Activated CD8-positive, alpha-beta T cell treated with anti-CD3 and anti-CD28 coated beads for 36 hours (primary cell): ENCODE data around the gene ARFGEF3. TPM values are rescaled to one million over a fixed set of nuclear protein-coding genes. Genes with fewer than 3 reads are reported as not detected.

Experiments
- ATAC-seq: fragments of 200-7000 bp; cut with Tn5 transposase; one replicate; pipeline ENCODE4 v1.10.0; 2021; ENCODE audit warnings: mild to moderate bottlenecking, moderate library complexity
- CTCF ChIA-PET: fragments of 350-600 bp; sonication (Branson Sonifier 250); formaldehyde crosslinking; loops from one replicate; lab custom pipeline; 2021; ENCODE audit warnings: antibody characterized with exemption; lab: Charles Lee
- POLR2A ChIA-PET: fragments of 350-600 bp; sonication (Branson Sonifier 250); formaldehyde crosslinking; loops from one replicate; lab custom pipeline; 2021; ENCODE audit warnings: antibody characterized with exemption; lab: Charles Lee
- DNase-seq: peaks from one replicate; pipeline ENCODE4 v3.0.0-alpha.2; 2020
- H3K27ac Mint-ChIP-seq: one replicate; pipeline ENCODE4 v1.8.0; 2021; ENCODE audit warnings: mild to moderate bottlenecking, mixed read lengths
- H3K27me3 Mint-ChIP-seq: one replicate; pipeline ENCODE4 v1.8.0; 2021; ENCODE audit warnings: mixed read lengths
- H3K36me3 Mint-ChIP-seq: one replicate; pipeline ENCODE4 v1.8.0; 2021; ENCODE audit warnings: low read depth, mixed read lengths
- H3K4me1 Mint-ChIP-seq: one replicate; pipeline ENCODE4 v1.8.0; 2021; ENCODE audit warnings: low read depth, mixed read lengths
- H3K4me3 Mint-ChIP-seq: one replicate; pipeline ENCODE4 v1.8.0; 2021; ENCODE audit warnings: mild to moderate bottlenecking, moderate library complexity, mixed read lengths
- H3K9me3 Mint-ChIP-seq: one replicate; pipeline ENCODE4 v1.8.0; 2021; ENCODE audit warnings: mixed read lengths
- intact Hi-C: fragments of 100-400 bp; cut with micrococcal nuclease; formaldehyde crosslinking; loops from one replicate; pipeline ENCODE4 v1.10.0; 2022
- total RNA-seq, 2 experiments: library from RNA; stranded (reverse); gene quantifications; one replicate each; pipeline ENCODE4 v1.2.3, GENCODE V29; 2021
- TF ChIP-seq, protein P1 (sequence below): fragments of 200-600 bp; IDR thresholded peaks from one replicate; pipeline ENCODE4 v1.8.0; 2022; ENCODE audit warnings: antibody characterized with exemption, mild to moderate bottlenecking

ARFGEF3 gene
- total RNA-seq, 2 experiments from 2014 or later = 1.7 to 1.8 TPM

DNA sequence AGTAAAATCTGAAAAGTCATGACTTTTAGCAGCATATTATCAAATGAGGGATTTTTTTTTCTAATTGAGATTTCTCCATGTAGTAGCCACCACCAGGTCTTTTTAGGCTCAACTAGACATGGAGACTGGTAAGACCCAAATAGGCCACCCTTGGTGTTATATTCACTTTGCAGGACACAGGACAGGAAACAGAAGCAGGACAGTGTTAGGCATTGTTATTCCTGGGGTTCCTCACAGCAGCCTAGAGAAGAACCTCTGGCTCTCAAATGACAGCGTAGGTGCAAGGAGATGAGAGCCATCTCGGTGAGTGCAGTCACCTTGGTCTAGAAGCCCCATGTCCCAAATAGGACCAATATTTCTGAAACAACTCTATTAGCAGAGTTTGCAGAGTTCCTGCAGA, 75.7 kb downstream of the ARFGEF3 start:
- ATAC-seq = no peak
- CTCF ChIA-PET = interaction anchor here (1.1 kb wide), 1 partner anchor 121 kb away, joined by 3 read pairs; no protein-coding TSS in a partner anchor
- intact Hi-C loops = no loop called here
- POLR2A ChIA-PET = no interaction called here
- Mint-ChIP-seq H3K27me3 (no peaks in the 10 kb centered on the region), H3K36me3 (no peaks in the 10 kb centered on the region), H3K4me1 (no peaks in the 10 kb centered on the region), H3K27ac (no peak overlapping the region), H3K4me3 (no peak overlapping the region), H3K9me3 (no peaks in the 10 kb centered on the region)
- DNase-seq = no peak
- TF ChIP-seq, protein P1, sequence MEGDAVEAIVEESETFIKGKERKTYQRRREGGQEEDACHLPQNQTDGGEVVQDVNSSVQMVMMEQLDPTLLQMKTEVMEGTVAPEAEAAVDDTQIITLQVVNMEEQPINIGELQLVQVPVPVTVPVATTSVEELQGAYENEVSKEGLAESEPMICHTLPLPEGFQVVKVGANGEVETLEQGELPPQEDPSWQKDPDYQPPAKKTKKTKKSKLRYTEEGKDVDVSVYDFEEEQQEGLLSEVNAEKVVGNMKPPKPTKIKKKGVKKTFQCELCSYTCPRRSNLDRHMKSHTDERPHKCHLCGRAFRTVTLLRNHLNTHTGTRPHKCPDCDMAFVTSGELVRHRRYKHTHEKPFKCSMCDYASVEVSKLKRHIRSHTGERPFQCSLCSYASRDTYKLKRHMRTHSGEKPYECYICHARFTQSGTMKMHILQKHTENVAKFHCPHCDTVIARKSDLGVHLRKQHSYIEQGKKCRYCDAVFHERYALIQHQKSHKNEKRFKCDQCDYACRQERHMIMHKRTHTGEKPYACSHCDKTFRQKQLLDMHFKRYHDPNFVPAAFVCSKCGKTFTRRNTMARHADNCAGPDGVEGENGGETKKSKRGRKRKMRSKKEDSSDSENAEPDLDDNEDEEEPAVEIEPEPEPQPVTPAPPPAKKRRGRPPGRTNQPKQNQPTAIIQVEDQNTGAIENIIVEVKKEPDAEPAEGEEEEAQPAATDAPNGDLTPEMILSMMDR = no peak

DNA sequence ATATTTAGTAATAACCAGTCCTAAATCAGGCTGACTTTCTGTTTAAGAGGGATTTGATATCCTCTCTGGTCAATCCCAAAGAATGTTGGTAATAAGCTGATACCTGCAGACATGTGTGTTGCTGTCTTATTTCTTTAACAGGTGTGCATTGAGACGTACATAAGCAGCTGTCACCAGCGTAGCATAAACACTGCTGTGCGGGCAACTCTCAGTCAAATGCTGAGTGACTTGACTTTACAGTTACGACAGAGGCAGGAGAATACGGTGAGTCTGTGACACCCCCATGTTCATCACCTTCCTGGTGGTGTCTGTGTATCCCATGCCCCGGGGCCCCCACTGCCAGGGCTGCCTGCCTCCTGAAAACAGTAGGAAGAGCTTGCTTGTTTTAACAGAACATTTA, 76.6 kb downstream of the ARFGEF3 start:
- Mint-ChIP-seq H3K36me3 (no peaks in the 10 kb centered on the region), H3K9me3 (no peaks in the 10 kb centered on the region), H3K27ac (no peak overlapping the region), H3K27me3 (peaks cover 3% of the 10 kb centered on the region), H3K4me1 (no peaks in the 10 kb centered on the region), H3K4me3 (no peak overlapping the region)
- ChIA-PET POLR2A (no interaction called here), CTCF (no interaction called here)
- TF ChIP-seq, protein P1 = no peak
- DNase-seq = no peak
- intact Hi-C loops = no loop called here
- ATAC-seq = no peak

- Mint-ChIP-seq H3K36me3 (no peaks in the 10 kb centered on the region), H3K4me3 (no peak overlapping the region), H3K9me3 (no peaks in the 10 kb centered on the region), H3K27ac (no peak overlapping the region), H3K27me3 (peaks cover 3% of the 10 kb centered on the region), H3K4me1 (no peaks in the 10 kb centered on the region)
- DNase-seq (no peak), ATAC-seq (no peak)
- ChIA-PET CTCF (no interaction called here), POLR2A (no interaction called here)
- intact Hi-C loops = no loop called here
- TF ChIP-seq, protein P1 = no peak
Observed at GRCh38 chr6:138239774-138240173, 78.0 kb downstream of the ARFGEF3 start.

DNA sequence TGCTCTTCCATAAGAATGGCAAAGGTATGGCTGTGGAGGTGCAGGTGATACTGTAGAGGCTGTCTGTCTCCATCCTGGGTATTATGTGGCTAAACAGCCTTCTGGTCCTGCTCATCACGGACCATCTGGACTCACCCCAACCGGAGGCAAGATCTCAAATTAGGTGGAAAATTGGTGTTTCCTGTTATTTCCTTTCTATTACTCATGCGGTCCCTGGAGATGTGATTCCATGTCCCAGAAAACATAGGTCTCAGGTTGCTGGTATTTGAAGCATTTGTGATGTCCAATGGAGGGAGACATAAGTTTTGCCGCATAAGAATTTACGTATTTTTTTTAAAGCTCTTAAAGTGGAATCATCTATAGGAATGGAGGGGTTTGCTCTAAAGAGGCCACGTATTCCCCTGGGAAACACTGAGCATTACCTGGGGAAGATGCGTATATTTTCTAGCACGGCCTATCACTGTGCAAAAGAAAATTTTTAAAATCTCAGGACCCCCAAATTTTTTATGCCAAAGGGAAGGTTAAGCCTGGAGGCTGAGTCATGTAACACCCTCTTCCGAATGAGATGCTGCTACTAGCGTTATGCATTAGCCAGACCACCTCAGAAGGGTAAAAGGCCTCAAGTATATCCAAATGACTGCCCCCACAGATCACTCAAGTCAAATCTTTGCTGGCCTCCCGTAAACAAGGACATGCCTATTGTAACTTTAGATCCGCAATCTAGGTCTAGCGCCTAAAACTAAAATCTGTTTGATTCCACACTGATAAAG, 78.9 kb downstream of the ARFGEF3 start:
- H3K4me3 Mint-ChIP-seq = no peak overlapping the region
- TF ChIP-seq, protein P1 = no peak
- no peaks in the 10 kb centered on the region for H3K9me3 Mint-ChIP-seq
- H3K27me3 Mint-ChIP-seq = peaks cover 3% of the 10 kb centered on the region
- ChIA-PET CTCF (interaction anchor here (1.3 kb wide), 1 partner anchor 125 kb away, joined by 5 read pairs; no protein-coding TSS in a partner anchor), POLR2A (no interaction called here)
- intact Hi-C loops = no loop called here
- no peaks in the 10 kb centered on the region for H3K4me1 Mint-ChIP-seq
- ATAC-seq (no peak), DNase-seq (no peak)
- H3K27ac Mint-ChIP-seq = no peak overlapping the region
- H3K36me3 Mint-ChIP-seq = no peaks in the 10 kb centered on the region

GRCh38 chr6:138241381-138241780, 79.6 kb downstream of the ARFGEF3 start:
- peaks cover 3% of the 10 kb centered on the region for H3K27me3 Mint-ChIP-seq
- no peak overlapping the region for H3K27ac Mint-ChIP-seq
- ATAC-seq (no peak), DNase-seq (no peak)
- TF ChIP-seq, protein P1 = no peak
- H3K4me3 Mint-ChIP-seq = no peak overlapping the region
- H3K36me3 Mint-ChIP-seq = no peaks in the 10 kb centered on the region
- H3K9me3 Mint-ChIP-seq = no peaks in the 10 kb centered on the region
- H3K4me1 Mint-ChIP-seq = no peaks in the 10 kb centered on the region
- POLR2A ChIA-PET = no interaction called here
- intact Hi-C loops = no loop called here
- CTCF ChIA-PET = interaction anchor here (1.3 kb wide), 1 partner anchor 126 kb away, joined by 5 read pairs; no protein-coding TSS in a partner anchor
